Measurements from ENCODE around the gene TTLL7.

- TF ChIP-seq POLR2AphosphoS5 (IDR thresholded peaks at IDR 0.05) = no peak
- no peak for TF ChIP-seq CTCF (IDR thresholded peaks at IDR 0.05)
- no peak for TF ChIP-seq EP300 (IDR thresholded peaks at IDR 0.05)
Observed at GRCh38 chr1:83928396-83928795, 70.5 kb downstream of the TTLL7 start.
